G401.6 (cell line): Measurements from ENCODE around the gene NME2.
"Not testable (repeated sequence)": the region's sequence is repeated elsewhere in the genome, so short reads cannot be mapped to it uniquely, and the experiment has no call there.

Experiments used
- FAIRE-seq: peaks from 2 replicates; lab custom pipeline; 2012; peaks lifted over from hg19 to GRCh38; lab: Jason Lieb, UNC

Gene NME2

DNA sequence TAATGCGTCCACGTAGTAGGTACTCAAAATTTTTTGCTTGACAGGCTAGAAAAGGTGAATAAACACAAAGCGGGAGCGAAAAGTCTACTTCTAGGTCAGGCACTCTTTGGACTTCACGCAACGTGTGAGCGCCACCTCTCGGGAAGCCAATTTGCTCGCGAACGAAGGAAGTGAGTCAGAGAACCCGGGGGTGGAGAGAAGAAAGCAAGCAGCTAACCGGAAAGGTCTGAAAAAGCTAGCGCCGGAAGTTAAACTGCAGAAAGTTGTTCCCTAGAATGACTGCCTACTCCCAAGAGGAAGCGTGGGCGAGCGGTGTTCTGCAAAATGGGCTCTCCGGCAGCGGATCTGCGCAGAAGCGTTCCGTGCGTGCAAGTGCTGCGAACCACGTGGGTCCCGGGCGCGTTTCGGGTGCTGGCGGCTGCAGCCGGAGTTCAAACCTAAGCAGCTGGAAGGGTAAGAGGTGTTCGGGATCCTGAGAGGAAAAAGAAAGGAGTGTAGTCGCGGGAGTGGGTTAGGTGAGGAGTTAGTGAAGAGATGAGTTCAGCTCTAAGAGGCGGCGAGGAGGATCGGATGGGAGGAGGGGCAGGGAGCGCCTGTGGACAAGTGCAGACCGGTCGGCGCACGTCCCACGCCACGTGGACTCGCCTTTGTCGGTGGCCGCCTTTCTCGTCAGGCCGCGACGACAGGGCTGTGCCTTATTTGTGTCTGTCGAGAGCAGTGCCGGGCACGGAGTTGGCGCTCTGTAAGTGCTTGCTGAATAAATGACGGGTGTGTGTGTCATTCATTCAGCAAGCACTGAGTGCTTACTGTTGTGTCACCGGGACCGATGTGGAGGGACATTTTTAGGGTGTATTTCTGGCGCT, 12.8 kb upstream of the NME2 start, which contains the start of gene NME1:
NME1 (plus strand) TSS at position 350 of the 863 bp plus-strand sequence. CDS start 2,096 bp downstream, outside the sequence.
- peak; percentile 97 for FAIRE-seq

DNA sequence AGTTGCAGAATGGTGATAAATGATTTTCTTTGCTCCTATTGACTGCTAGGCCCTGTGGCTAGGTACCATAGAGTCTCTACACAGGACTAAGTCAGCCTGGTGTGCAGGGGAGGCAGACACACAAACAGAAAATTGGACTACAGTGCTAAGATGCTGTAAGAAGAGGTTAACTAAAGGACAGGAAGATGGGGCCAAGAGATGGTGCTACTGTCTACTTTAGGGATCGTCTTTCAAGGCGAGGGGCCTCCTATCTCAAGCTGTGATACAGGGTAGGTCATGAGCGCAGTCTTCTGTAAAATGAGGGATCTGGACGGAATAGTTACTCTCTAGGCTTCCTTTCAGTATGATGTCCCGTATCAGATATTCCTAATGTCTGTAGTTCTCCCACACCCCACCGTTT, 12.0 kb upstream of the NME2 start:
- no peak for FAIRE-seq

DNA sequence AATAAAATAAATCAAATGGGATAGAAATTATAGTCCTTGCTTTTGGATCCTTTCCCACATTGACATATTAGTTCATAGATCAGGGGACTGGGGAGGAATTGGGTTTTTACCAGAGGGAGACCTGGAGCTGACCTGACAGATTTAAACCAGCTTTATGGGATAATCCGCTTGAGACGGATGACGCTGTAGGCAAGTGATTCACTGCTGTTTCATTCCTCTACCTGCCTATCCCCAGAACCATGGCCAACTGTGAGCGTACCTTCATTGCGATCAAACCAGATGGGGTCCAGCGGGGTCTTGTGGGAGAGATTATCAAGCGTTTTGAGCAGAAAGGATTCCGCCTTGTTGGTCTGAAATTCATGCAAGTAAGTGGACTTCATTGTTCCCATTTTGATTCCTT, 10.8 kb upstream of the NME2 start:
- FAIRE-seq: no peak

DNA sequence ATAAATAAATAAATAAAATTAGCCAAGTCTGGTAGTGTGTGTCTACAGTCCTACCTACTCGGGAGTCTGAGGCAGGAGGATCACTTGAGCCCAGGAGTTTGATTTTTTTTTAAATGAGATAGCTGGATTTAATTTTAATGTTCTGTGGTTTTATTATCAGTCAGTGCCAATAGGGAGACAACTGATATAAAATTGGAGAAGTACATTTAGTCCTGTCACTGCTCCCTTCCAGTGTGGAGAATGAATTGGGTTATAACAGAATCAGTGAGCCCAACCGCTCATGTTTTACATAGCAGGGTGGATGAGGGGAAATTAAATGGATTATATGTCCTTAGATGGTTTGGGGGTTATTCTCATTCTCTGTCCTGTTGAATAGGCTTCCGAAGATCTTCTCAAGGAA, 6.6 kb upstream of the NME2 start:
- FAIRE-seq: no peak

DNA sequence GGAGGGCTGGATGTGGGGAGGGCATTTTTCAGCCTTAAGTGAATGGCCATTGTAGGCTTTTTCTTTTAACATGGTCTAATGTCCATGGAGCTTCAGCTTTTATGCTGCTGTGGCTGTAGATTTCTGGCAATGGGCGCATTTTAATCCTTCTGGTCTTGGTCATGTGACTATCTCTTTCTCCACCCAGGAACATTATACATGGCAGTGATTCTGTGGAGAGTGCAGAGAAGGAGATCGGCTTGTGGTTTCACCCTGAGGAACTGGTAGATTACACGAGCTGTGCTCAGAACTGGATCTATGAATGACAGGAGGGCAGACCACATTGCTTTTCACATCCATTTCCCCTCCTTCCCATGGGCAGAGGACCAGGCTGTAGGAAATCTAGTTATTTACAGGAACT, 4.7 kb upstream of the NME2 start:
- no peak for FAIRE-seq

DNA sequence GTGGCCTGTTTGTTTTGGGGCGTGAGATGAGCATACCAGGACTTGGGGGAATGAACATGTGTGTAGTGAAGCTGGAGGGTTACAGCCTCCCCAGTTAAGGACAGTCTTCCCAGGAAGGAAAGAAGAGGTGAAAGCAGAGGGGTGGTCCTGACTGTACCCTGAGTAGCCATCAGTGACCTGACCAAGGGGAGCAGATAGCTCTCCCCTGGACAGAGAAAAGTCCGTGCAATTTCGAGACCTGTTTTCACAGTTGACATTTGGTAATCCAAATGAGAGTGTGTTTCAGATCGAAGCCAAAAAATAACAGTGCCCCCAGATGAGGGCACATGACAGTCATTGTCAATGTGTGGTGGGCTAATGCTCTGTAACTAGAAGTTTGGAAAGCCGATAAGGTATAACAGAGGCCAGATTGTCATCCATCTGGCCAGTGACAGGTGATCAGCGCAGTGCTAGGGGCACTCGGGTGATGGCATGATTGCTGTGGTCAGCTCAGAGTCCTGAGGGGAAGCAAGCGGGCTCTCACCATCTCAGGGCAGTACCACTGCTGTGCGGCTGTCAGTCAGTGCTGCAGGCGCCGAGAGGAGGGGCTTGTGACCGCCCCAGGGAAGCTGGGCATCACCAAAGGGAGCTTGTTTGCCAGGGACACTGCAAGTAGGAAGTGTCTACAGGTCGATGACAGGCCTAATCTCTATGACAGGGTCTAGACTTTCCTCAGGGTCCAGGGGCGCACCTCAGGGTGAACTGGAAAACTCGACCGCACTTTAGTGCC, 1.1 kb upstream of the NME2 start:
- FAIRE-seq: no peak

DNA sequence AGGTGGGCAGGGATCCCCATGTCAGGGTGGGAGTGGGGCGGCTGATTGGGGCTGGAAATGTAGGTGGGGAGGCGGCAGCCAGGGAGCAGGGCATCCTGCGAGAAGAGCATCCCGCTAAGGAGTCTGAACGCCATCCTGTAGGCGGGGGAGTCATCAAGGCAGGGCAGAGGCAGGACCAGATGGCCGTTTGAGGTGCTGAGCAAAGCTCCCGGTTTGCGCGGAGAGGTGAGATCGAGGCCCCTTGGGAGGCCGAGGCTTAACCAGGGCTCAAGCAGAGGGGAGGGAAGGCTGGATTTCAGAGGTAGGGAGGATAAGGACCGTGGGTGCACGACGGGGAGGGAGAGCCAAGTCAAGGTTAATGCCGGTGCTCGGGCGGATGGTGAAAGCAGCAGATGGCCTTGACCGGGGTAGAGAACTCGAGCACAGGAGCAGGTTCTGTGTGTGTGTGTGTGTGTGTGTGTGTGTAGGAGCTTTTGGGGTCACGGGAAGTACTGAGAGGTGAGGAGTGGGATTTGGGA, 472 bp upstream of the NME2 start:
- FAIRE-seq: no peak

DNA sequence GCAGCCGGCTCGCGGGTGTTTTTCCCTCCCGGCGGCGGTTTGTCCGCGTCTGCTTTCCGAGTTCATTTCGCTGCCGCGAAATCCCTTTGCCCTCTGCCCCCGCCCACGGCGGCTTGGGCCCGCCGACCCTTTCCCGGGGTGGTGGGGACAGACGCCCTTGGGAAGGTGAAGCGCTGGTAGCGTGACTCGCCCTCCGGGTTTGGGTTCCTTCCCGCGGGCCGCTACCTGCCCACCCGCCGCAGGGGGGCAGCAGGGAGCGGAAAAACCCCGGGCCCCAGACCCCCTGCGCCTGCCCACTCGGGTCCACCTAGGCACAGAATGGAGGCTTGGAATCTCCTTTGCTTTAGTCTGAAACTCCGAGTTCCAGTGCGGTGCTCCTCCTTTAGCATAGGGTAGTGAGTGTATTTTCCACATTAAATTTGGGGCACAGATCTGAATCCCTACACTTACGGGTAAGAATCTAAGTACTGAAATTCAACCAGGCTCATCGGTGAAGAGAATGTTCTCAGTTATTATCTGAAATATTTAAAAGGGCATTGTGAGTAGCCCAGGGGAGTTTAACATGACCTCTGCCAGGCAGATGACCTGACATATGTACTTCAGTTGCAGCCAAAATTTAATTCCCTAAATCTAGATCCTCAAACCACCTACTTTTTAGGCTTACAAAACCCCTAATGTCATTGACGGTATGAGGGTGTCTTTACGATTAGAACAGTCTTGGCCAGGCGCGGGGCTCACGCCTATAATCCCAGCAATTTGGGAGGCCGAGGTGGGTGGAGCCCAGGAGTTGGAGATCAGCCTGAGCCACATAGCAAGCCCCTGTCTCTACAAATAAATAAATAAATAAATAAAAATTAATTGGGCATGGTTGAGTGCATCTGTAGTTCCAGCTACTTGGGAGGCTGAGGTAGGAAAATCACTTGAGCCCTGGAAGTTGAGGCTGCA, 1.0 kb downstream of the NME2 start:
- FAIRE-seq: no peak

DNA sequence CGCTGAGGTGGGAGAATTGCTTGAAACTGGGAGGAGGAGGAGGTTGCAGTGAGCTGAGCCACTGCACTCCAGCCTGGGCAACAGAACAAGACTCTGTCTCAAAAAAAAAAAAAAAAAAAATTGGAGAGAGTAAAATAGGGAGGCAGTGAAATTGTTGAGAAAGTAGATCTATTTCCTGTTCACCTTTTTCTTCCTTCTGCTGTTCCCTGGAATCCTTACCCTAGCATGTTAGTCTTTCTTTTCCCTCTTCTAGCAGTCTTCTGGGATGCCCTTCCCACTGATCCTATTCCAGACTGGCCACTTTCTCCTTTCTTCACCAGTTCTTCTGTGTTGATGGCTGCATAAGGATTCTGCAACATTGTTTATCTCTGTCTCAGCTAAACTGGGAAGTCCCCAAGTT, 3.1 kb downstream of the NME2 start:
- no peak for FAIRE-seq

DNA sequence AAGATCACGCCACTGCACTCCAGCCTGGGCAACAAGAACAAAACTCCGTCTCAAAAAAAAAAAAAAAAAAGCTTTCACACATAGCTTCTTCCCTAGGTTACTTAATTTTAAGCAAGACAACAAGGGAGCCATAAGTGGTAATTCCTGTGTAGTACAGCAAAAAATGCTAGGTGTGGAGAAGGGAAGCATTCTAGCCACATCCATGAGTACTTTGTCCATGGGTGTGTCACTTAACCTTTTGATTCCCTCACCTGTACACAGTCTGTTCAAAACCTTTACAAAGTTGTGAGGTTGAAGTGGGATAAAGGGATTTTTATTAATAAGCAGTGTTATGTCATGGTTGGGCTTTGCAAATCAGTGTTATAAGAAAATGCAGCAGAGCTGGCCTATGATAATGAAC, 4.5 kb downstream of the NME2 start:
- no peak for FAIRE-seq

DNA sequence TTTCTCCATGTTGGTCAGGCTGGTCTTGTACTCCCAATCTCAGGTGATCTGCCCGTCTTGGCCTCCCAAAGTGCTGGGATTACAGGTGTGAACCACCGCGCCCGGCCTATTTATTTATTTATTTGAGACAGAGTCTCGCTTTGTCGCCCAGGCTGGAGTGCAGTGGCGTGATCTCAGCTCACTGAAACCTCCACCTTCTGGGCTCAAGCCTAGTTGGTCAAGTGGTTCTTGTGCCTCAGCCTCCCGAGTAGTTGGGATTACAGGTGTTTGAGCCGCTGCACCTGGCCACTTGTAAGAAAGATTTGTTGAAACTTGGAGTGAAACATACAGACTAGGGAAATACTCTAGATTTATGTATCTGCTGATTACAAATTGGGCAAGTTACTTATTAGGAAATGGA, 5.8 kb downstream of the NME2 start:
- not testable (repeated sequence) for FAIRE-seq

DNA sequence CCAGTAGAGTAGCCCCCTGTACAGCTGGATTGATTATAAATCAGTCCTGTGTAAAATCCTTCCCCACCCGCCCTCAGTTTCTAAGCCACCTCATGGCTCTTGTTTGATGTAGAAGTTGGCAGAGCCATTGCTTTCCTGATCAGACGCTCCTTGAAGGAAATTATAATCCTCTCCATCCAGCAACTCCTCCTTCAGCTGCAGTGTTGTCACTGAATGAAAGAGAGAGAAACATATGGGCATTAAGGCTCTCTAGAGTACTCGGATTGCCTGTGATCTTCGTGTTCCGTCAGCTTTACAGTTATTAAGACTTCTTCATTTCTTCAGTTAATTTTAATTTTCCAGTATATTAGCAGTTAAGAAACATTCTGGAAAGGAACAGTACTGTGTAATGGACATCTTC, 14.3 kb downstream of the NME2 start:
- no peak for FAIRE-seq

DNA sequence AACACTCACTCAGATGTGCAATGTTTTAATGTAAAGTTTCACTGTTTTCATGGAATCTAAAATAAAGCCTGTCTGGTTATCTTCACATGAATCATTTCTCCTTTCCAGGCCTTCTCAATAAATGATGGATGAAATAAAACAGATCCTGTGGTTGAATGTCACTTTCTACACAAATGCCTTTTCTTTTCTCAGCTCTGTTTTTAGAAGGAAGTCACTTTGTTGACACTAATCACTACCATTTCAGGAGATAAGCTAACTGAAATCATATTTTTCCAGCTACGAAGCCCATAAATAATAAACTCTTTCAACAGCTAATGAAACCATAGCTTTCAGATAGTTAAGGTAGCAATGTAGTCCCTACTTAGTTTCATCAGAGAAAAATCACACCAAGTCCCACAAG, 17.9 kb downstream of the NME2 start:
- FAIRE-seq: no peak

DNA sequence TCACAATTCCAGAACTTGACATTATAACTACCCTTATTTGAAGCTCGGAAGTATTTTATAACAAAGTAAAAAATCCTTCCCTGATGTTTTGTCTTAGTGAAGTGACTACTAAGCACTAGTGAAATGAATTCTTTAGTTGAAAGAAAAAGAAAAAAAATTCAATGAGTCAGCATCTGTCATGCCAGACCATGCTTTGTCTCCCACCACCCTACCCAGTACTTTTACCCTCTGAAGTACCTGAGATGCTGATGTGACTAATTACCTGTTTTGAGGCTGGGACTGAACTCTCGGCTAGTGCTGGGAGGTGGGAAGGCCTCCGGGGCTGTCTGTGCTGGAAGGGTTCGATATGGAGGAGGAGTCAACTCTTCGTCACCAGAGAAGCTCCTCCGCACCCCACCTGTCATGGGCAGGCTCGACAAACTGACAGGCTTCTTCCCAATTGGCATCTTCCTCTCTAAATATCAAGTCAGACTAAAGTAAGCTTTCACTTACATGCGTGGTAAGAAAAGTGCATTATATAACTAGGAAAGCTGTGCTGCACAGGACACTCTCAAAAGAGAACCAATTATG, 19.6 kb downstream of the NME2 start:
- no peak for FAIRE-seq

DNA sequence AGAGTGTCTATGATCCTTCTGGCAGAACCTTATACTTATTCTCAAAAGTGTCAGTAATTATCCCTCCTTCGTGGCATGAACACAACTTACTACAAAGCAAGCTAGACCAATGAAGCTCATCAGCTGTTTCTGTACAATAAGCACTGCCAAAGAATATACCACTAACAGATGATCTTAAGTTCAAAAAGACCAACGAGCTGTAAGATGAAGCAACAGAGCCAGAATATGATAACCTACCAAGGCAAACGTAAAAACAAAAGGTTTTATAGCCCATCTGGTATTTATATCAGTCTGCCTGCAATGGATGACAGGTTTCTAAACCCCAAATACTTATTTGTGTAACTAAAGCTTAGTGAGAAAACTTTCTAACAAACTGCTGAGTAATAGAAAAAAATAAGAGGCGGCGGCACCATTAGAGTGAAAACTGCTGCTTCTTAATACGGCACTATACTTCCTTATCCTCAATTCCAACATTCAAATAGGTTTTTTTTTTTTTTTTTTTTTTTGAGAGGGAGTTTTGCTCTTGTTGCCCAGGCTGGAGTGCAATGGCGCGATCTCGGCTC, 22.1 kb downstream of the NME2 start:
- FAIRE-seq: no peak

DNA sequence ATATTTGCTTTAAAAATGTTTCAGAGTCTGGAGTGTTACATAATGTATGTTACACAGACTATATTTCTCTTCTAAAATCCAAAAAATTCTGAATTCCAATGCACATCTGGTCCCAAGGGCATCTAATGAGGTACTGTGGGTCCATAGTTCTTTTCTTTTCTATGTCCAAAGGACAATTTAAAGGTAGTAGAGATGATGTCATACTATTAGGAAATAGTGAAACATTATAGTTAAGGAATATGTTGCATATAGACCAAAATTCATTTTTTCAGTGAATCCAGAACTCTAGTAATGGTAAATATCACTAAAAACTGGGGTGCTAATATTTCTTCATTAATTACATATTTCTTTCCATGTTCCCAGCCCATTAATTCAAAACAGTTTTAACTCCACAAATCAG, 23.0 kb downstream of the NME2 start:
- no peak for FAIRE-seq

DNA sequence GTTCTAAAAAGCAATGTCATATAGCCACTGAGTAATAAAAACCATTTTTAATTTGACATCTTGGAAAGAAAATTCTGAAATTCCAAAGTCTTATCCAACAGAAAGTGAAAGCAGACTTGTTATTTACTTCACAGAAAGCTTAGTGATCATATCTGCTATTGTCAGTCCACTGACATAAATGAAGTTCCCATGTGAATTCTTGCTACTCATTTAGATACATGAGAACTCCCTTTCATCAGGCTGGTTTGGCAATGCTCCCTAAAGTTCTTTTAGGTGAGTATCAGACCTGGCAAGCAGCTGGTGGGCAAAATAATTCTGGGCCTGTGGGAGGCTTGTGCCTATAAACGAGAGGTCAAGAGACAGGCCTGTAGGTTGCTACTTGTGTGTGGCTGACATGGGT, 23.4 kb downstream of the NME2 start:
- FAIRE-seq: no peak

DNA sequence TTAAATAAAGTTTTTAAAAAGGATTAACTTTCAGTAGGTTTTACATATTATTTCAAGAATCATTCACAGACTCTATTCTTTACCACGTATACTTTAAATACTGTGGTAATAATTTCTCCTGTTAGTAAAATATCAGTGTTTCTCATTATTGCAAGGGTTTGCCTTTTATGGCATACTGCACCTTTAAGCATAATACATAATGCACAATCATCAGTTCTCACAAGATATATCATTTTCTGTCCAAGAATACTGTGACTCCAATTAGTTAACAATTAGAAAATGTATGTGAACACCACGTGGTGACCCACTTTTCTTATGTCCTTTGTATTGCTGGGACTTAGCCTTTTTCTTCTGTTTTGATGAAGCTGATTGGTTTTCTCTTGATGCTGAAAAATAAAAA, 25.7 kb downstream of the NME2 start:
- no peak for FAIRE-seq

DNA sequence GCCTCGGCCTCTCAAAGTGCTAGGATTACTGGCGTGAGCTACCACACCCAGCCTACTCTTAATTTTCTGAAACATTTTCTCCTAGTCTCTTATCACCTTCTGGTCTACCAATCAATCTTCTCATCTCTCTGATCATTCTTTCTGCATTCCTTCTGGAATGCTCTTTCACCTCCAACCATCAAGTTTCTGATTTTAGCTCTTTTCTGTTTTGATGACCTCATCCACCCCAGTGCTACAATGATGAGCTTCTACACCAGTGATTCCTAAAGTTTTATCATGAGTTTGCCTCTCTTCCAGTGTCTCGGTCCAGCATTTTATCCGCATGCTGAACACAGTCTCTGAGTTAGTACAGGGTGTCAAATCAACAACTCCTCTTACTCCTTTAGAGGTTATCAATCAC, 31.5 kb downstream of the NME2 start:
- no peak for FAIRE-seq

DNA sequence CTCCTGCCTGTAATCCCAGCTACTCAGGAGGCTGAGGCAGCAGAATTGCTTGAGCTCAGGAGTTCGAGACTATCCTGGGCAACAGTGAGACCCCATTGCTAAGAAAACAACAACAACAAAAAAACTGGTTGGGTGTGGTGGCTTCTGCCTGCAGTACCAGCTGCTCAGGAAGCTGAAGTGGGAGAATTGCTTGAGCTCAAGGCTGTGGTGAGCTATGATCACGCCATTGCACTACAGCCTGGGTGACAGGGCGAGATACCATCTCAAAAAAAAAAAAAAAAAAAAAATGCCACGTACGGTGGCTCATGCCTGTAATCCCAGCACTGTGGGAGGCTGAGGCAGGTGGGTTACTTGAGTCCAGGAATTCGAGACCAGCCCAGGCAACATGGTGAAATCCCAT, 34.1 kb downstream of the NME2 start:
- no peak for FAIRE-seq

DNA sequence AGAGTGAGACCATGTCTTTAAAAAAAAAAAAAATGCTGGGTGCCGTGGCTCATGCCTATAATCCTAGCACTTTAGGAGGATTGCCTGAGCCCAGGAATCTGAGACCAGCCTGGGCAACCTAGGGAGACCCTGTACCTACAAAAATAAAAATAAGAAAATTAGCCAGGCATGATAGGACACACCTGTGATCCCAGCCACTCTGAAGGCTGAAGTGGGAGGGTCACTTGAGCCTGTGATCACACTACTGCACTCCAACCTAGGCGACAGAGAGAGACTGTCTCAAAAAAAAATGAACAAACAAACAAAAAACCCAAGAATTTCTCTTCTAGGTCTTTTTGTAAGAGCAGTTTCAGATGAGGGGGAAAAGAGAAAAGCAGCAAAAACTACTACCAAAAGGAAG, 34.6 kb downstream of the NME2 start:
- no peak for FAIRE-seq

DNA sequence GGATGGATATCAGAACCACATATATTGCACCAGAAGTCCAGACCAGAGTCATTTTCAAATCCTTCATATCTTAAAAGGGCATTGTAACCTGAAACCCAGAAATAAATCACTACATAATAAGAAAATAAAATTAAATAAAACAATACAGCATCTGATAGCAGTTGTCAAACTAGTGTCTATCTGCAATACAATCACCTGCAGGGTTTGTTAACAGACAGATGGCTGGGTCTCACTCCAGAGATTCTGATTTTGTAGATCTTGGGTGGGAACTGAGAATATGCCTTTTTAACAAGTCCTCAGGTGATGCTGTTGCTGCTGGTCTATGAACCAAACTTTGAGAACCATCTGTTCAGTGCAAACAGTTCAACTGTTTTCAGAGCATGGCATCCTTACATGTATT, 37.6 kb downstream of the NME2 start:
- FAIRE-seq: no peak
